T-helper 1 cell (primary cell): ENCODE results near the gene IFNAR2.

Experiments
- DNase-seq, 5 donors: peaks; one replicate each; pipeline ENCODE4 v3.0.0-alpha.2; 2012 to 2020
- total RNA-seq, 4 donors: gene quantifications; one replicate each; lab custom pipeline; 2026; lab: John Stamatoyannopoulos, UW

Gene IFNAR2
- total RNA-seq = 13.2 to 48.7 (median 36.9) reads per million in 4 donors

DNA sequence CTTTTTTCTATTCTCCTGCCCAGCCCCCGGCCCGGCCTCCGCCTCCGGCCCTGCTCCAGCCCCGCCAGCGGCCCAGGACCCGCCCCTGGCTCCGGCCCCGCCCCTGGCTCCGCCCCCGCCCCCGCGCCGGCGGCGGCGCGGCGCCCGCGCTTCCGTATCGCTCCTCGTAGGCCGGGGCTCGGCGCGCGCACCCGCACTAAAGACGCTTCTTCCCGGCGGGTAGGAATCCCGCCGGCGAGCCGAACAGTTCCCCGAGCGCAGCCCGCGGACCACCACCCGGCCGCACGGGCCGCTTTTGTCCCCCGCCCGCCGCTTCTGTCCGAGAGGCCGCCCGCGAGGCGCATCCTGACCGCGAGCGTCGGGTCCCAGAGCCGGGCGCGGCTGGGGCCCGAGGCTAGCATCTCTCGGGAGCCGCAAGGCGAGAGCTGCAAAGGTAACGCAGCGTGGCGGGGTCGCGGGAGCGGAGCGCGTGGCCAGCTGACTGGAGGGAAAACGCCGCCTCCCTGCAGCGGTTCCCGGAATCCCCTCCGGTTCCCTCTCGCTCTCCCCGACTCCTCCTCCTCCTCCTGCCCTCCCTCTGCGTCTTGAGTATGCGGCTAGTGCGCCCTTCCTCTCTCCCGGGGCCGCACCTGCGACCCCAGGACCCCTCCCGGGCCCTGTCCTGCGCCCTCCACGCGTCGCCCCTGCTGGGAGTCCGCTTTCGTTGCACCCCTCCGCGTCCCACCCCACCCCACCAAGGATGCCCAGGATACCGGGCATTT lies at the start of gene IFNAR2:
Gene IFNAR2 (plus strand): TSS at position 155 of the 761 bp plus-strand sequence. CDS start 11,985 bp downstream, outside the sequence.
- DNase-seq = peak; percentile 57 to 76 (median 63)

DNA sequence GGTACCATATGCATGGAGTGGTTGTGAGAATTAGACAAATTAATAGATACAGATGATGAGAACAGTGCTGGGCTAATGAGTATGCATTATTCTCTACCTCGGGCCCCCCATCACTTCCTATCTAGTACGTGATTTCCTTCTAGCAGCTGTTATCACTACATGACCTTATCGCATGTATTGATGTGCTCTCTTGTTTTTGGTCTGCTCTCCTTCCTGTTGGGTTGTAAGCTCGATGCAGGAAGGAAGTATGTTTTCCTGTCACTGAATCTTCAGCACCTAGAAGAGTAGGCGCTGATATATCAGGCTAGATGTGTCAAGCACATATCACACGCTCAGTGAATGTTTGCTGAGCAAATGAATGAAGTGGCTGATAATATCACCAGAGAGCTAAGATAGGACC lies 43.9 kb upstream of the IFNAR2 start:
- peak in 1 of 5 donors; percentile 58 for DNase-seq

DNA sequence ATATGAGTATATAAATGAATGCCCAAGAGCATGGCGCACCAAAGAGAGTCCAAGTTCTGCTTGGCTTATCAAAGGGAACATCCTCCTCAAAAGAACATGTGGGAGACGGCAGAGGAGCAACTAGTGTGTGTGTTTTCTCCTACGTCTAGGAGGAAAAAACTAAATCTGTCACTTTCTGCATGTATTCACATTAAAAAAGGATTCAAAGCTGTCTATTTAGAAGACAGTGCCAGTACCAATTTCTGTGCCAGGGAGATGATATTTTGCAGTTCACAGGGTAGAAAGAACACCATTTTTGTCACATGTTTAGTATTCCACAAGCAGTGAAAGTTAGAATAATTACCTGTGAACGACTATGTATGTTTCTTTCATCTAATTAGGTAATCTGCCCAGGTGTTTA lies 42.5 kb upstream of the IFNAR2 start:
- no peak for DNase-seq

DNA sequence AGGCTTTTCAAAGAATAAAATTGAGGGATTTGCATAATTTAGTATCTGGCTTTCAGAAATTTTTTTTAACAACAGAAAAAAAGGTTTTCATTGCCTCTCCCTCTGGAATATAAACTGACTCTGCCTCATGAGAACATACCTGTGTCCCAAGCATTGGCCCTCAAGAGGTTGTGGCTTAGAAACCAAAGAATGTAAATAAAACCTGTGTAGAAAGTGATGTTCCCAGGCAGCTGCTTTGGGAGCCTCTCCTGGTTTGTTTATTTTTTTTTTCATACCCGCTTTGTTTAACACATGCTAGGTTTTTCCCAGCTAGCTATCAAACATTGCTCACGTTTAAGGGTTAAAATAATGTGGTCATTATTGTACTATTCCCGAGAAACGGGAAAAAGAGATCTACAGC lies 40.5 kb upstream of the IFNAR2 start:
- no peak for DNase-seq

DNA sequence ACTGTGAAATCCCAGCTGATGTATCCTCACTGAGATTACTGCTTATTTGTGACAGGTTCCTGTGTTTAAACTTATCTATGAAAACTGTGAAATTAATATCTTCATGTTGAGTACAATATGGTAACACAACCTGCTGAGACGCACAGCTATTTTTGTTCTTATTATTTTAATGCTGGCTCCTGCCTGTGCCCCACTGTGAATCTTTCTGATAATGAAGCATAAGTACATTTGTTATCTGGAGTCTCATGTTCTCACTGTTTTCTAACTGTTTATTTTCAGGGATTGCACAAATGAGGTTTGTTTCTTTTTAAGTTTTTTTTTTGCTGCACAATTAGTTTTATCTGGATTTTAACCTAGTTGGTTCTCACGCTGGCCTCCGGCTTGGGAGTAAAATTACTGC lies 39.9 kb upstream of the IFNAR2 start:
- no peak for DNase-seq

DNA sequence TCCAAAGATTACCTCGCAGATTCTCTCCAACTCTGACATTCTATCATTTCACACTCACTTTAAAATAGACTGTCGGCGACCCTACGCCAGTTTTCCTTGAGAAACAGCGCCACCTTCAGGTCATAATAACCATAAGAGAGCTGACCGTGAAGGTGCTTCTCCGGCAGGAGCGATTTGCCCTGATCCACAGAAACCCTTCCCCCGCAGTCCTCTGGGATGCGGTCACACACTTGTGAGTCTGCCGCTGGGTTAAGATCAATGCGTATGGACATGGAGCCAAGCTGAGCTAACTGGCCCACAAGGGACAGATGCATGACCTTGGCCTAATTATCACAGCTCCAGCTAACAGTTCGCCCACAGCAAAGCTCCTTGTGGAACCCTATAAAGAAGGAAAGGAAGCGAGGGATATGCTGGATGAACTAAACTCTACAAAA lies 32.8 kb upstream of the IFNAR2 start:
- peak in 4 of 5 donors; percentile 20 to 59 (median 43) for DNase-seq

DNA sequence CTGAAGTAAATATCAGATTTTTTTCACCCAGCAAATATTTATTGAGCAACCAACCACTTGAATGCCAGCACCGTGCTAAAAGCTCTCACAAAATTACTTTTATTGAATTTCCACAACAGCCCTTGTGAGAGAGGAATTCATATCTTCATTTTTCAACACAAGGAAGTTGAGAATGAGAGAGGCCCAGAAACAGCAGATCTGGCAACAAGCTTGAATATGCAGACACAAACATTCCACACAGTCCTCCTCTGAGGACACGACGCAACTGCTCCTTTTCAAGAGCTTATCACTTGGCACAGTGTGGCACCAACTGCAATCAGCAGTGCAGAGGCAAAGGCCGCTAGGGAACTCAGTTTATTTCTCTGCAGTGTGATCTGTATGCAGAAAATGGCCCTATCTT lies 32.2 kb upstream of the IFNAR2 start:
- DNase-seq = no peak

DNA sequence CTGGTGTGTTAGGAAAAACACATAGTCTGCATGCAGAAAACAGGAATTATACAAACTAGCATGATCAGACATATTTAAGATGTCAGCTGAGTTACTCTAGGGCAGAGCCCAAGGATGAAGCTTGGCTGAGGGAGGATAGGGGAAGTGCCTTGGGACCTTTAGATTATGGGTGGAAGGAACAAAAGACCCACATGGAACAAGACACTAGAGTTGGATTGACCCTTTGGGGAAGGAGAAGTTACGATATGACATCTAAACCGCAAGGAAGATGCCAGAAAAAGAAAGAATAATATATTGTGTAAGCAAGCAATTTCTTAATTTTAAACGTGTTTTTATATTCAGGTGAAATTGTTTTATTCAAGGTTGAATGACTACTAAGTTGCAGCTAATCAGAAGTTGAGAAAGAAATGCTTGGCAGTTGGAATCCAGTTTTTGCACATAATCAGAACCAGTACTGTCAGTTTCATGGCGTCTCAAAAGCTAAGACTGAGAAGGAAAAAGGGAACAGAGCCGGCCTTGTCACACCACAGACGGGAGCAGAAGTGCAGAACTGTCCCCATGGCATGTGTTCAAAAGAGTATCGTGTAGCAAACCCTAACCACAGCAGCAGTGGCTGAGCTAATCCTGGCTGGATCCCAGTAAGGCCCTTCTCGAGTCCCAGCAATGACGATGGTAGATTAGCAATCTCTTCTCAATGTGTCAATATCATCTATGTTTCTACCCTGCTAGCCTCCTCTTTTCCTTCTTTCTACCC lies 31.2 kb upstream of the IFNAR2 start:
- DNase-seq = no peak

DNA sequence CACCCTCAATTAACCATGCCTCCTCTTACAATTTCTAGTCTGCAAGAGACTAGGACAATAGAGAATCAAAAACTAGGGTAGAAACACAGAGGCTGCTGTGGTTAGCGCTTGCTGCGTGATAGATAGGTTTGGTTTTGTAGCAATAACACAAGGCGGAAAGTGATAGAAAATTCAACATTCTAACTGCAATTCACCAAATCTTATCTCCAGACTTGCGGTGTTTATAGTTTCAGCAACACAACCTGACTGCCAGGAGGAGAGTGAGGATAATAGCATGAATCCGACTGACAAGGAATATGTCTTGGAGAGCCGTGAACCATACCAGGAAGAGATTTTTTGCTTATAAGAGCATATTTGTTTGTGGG lies 30.7 kb upstream of the IFNAR2 start:
- DNase-seq = no peak

DNA sequence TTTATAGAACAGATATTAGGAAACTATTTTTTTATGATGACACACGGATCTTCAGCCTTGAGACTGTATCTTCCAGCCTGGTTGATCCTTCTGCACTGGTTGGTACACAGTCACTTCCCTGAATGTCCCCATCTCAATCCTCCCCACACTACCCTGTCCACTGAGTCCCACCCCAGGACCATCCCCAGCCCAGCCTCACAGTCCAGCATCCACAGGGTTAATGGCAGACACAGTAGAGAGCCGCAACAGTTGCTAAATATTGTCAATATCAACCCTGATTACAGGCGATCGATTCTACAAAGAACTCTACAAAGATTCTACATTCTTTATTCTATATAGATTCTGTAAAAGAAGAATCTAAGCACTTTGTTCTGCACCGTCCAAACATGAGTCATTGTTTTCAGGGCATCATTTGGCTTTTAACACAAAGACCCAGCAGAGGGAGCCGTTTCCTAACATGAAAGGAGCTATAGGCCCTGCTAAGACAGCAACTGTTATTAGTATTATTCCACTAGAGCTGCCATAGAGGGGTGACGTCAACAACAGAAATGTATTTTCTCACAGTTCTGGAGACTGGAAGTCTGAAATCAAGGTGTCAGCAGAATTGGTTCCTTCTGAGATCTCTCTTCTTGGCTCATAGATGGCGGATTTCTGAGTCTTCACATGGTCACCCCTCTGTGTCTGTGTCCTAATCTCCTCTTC lies 30.1 kb upstream of the IFNAR2 start:
- DNase-seq = peak; percentile 42 to 81 (median 75)

DNA sequence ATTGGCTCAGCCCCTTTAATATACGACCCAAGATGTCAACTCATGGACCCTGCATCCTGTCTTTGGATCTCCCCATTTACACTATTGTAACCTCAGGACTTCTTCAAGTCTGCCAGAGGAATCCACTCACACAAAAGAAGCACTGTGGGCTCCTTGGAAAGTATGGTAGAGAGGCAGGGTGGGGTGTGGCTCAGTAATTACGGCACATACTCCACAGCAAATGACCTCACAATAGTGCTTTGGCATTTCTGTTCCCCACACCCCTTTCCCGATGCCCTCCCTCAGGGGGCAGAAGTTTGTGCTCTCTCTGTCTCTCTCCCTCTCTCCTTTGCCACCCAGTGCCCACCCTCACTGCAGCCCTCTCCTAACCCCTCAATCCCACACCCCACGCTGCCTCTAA lies 27.8 kb upstream of the IFNAR2 start:
- DNase-seq = no peak

DNA sequence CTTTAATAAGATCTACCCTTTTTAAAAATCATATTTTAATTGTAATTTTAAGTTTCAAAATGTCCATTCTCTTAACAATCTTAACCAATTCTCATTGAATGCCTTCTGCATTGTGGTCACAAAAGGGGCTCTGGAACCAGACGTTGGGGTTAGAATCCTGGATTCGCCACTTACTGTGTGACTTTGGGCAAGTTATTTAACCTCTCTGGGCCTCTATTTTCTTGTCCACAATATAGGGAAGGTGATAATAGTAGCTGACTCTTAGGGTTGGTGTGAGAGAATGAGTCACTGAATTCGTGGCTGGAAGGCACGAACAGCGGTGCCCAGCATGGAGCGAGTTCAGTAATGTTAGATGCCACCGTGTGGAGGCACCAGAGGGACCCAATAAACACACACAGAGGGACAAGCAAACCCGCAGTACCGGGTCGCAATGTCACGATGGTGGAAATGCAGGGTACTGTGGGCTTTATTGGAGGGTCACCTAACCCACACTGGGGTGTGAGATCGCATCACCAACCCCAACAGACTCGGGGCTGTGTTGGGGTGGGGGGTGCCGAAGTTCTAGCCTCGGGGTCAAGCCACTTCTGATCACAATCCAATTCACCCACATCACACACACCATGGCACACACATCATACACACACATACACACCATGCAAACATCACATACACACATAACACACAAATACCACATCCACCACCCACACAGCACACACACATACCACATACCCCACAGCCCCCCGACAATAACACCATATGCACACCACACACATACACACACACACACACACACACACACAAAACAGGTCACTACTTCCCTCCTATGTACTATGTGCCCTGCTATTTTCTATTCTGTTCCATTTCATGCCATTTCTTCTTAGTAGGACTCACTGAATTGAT lies 27.0 kb upstream of the IFNAR2 start:
- DNase-seq = no peak

DNA sequence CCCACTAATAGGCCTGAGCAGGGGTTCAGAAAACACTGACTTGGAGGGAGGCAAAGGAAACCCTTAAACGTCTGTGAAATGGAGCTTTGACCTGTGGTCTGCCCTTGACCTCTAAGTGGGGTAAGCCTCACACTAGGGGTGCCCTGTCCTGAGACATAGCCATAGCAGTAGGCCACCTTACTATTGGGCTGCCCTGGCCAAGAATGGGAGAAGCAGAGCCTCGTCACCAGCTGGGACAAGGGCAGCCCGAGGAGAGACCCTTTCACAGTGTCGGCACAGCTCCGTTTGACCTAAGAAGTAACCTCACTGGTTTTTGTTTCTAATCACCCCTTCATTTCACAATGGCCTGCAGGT lies 26.4 kb upstream of the IFNAR2 start:
- no peak for DNase-seq

DNA sequence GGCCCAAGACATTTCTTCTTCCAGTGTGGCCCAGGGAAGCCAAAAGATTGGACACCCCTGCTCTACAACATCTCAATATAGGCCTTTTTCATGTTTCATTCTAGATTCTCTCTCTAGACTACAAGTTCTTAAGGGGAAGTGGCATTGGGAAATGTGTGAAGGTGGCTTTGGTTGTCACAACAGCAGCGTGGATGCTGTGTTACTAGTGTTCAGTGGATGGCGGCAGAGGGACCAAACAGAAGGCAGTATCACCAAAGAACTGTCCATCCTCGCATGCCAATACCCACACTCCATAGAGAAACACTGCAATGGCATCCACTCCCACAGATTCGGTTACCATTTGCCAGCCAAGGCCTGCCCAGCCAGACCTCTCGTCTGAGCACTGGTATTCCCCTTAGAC lies 24.3 kb upstream of the IFNAR2 start:
- peak in 1 of 5 donors; percentile 54 for DNase-seq

DNA sequence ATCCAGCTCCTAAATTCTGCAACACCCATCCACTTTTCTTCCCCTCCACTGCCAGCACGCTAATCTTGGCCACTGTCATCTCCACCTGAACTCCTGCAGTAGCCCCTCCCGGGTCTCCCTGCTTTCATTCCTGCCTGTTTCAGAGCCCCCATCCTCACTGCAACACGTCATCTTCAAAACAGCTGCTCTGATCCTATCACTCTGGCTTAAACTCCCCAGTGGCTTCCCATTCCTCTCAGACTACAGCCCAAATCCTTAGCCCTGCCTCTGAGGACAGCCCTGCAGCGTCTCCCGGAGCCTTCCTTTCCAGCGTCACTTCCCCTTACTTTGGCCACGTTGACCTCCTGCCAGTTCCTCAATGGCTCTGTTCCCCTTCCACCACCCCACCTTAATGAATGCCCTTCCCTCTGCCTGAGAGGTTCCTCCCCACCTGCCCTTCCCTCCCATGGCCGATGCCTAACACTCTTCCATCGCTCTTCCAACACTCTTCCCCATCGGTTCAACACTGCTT lies 22.9 kb upstream of the IFNAR2 start:
- no peak for DNase-seq

DNA sequence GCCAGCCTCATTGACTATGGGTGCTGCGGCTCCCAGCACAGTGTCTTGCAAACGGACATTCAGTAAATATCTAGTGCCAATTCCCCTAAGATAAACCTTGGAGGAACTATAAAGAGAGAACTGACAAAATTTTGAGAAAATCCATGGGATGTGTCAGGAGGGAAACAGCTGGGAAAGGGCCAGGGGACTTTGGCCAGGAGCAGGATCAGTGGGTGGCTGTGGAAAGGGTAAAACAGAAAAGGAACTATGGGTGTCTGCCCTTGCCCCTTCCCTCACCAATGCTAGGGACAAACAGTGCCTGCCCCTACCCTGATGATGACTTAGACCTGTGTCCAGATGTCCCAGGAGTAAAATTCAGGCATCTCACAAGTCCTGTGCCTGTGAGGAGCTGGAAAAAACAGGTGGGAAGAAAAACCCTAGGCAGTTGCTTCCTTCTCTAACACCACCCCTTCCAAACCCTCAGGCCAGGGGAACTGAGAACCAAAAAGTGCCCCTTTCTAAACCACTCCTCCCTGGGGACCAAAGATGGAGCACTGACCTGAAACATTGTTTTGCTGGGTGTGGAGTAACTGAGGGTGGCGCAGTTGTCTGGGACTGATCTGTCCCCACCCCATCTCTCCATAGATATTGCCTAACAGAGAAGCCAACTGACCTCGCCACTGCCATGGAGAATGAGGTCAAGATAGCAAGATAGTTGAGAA lies 22.1 kb upstream of the IFNAR2 start:
- no peak for DNase-seq

DNA sequence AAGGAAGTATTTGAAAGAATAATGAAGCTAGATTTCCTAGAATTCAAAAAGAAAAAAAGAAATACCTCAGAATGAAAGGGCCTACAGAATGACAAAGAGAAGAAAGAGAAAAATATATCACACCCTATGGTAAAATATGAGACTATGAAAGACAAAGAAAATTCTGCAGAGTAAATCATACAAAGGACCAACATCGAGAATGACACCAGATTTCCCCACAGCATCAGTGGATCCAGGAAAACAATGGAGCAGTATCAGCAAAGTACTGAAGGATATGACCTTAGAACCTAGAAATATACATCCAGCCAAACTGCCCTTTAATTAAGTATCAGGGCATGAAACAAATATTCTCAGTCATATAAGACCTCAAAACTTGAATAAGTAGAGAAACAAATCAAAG lies 21.2 kb upstream of the IFNAR2 start:
- DNase-seq = no peak

DNA sequence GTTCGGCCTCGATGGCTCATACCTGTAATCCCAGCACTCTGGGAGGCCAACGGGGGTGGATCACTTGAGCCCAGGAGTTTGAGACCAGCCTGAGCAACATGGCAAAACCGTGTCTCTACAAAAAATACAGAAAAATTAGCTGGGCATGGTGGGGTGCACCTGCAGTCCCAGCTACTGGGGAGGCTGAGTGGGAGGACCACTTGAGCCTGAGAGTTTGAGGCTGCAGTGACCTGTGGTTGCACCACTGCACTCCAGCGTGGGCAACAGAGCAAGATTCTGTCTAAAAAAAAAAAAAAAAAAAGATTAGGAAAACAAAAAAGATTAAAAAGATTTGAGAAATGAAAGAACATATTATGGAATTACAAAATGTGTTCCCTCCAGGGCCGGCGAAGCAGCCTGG lies 18.4 kb upstream of the IFNAR2 start:
- DNase-seq = no peak

DNA sequence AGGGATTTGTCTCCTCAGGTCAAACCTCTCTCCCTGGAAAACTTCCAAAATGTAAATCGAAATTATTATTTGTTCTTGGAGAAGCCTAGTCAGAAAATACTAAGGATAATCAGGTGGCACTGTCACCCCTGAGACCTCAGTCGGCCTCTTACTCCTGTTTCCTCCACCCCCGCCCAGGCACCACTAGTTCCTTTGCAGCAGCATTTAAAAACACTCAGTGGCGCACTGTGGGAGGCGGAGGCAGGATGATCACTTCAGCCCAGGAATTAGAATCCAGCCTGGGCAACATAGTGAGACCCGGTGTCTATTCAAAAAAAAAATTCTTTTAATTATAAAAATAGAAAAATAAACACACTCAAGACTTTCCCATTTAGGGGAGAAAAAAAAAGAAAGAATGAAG lies 18.0 kb upstream of the IFNAR2 start:
- no peak for DNase-seq

DNA sequence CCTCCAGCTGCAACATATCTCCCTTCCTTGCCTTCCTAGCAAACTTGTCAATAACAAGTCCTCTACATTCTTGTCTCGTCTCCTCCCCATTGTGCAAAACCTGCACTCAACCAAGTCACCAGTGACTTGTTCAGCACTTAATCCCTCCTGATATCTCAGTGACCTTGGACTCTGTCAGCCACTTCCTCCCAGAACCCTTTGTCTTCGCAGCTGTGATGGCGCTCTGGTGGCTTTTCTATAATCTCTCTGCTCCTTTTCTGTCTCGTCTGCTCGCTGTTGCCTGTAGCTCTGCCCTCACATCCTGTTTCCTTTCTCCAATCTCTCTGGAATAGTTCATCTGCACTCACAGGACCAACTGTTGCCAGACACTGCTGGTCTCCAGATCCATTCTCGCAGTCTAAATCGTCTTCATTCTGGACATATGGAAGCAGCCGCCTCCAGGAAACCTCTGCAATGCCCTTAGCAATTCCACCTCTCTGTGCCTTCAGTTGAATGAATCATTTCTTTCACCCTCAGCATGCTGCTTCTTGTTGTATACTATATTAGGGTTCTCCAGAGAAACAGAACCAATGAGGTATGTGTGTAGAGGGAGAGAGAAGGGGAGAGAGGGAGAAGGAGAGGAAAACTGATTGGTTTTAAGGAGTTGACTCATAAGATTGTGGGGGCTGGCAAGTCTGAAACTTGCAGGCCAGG lies 17.4 kb upstream of the IFNAR2 start:
- peak in 1 of 5 donors; percentile 43 for DNase-seq

DNA sequence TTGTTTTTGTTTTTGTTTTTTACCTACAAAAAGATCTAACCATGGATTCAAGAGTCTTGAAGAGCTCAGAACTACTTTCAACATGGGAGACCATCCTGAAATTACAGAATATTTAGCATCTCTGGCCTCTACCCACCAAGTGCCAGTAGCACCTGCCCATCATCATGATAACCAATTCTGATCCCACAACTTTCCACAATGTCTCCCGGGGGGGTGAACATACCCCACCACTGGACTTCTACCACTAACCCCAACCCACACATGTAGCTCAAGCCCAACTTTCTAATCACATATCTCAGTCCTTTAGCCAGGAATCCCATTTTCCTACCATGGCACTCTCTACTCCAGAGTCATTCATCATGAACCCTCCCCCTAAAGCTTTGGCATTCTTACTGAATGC lies 15.7 kb upstream of the IFNAR2 start:
- no peak for DNase-seq
